HepG2 (cell line): Measurements from ENCODE around the gene RNFT2. TPM values are rescaled to one million over a fixed set of nuclear protein-coding genes. Genes with fewer than 3 reads are reported as not detected.

Experiments
- NFE2 ChIP-seq: sonication (generic); formaldehyde crosslinking; IDR thresholded peaks from 2 replicates; pipeline ENCODE4 v1.4.0; 2020; ENCODE audit warnings: missing genetic modification reagents
- PHF5A ChIP-seq: IDR thresholded peaks from one replicate; pipeline ENCODE4 v1.6.1; 2018; ENCODE audit warnings: low read depth, missing genetic modification reagents; ENCODE audit not compliant: unreplicated experiment
- RXRB ChIP-seq: IDR thresholded peaks from 2 replicates; pipeline ENCODE4 v1.6.1; 2016; ENCODE audit warnings: borderline replicate concordance, missing genetic modification reagents, missing compliant biosample characterization
- SOX6 ChIP-seq, 2 experiments: fragments of 450-650 bp in 1 of 2; sonication (generic) in 1 of 2; formaldehyde crosslinking in 1 of 2; IDR thresholded peaks; 2 replicates each; pipeline versions ENCODE4 v1.4.0 to v1.6.1; 2017 to 2020; ENCODE audit warnings: antibody characterized with exemption in 1 of 2, mild to moderate bottlenecking in 1 of 2, missing genetic modification reagents in 1 of 2
- TOPORS ChIP-seq: sonication (generic); formaldehyde crosslinking; IDR thresholded peaks from 2 replicates; pipeline ENCODE4 v1.8.0; 2023; ENCODE audit warnings: mild to moderate bottlenecking, missing genetic modification reagents
- ZFP82 ChIP-seq: sonication (generic); formaldehyde crosslinking; IDR thresholded peaks from 2 replicates; pipeline ENCODE4 v1.5.1; 2020; ENCODE audit warnings: mild to moderate bottlenecking, missing genetic modification reagents, borderline replicate concordance
- ZNF547 ChIP-seq: sonication (generic); formaldehyde crosslinking; IDR thresholded peaks from 2 replicates; pipeline ENCODE4 v1.5.1; 2020; ENCODE audit warnings: mild to moderate bottlenecking, missing genetic modification reagents
- ZNF556 ChIP-seq: sonication (generic); formaldehyde crosslinking; IDR thresholded peaks from 2 replicates; pipeline ENCODE4 v1.4.0; 2020; ENCODE audit warnings: mild to moderate bottlenecking, missing genetic modification reagents, borderline replicate concordance
- ZNF761 ChIP-seq: sonication (generic); formaldehyde crosslinking; conservative IDR thresholded peaks from 2 replicates; pipeline ENCODE4 v1.4.0; 2020; ENCODE audit warnings: mild to moderate bottlenecking, missing genetic modification reagents
- polyA plus RNA-seq, 8 experiments: library from polyadenylated mRNA; depleted of rRNA in 3 of 8; stranded (reverse) in 7 of 8; unstranded in 1 of 8; fragments of >200 nt; fragmentation: Illumina TruSeq in 4 of 8; extraction: Trizol in 4 of 8; gene quantifications; 2 replicates each; pipeline versions ENCODE4 v1.2.1 to v1.2.3, GENCODE V29; 2011 to 2016; ENCODE audit warnings: low read depth in 4 of 8, missing spikeins in 1 of 8, mixed read lengths in 1 of 8; ENCODE audit not compliant: insufficient read depth in 1 of 8
- total RNA-seq, 5 experiments: library from RNA; depleted of rRNA; stranded (reverse); fragments of >200 nt; fragmentation: Illumina TruSeq; extraction: Trizol; gene quantifications; 2 replicates each; pipeline ENCODE4 v1.2.3, GENCODE V29; 2016; ENCODE audit warnings: low read depth in 1 of 5
- TF ChIP-seq, protein P1 (sequence below): sonication (generic); formaldehyde crosslinking; IDR thresholded peaks from 2 replicates; pipeline ENCODE4 v1.4.0; 2020; ENCODE audit warnings: mild to moderate bottlenecking, missing genetic modification reagents
- TF ChIP-seq, protein P2 (sequence below): sonication (generic); formaldehyde crosslinking; IDR thresholded peaks from 2 replicates; pipeline ENCODE4 v1.4.0; 2020; ENCODE audit warnings: missing genetic modification reagents
- TF ChIP-seq, protein P3 (sequence below): sonication (generic); formaldehyde crosslinking; IDR thresholded peaks from 2 replicates; pipeline ENCODE4 v1.4.0; 2020; ENCODE audit warnings: missing genetic modification reagents
- TF ChIP-seq, protein P4 (sequence below): sonication (generic); formaldehyde crosslinking; IDR thresholded peaks from 2 replicates; pipeline ENCODE4 v1.8.0; 2022; ENCODE audit warnings: missing genetic modification reagents, mild to moderate bottlenecking, moderate library complexity, borderline replicate concordance
- TF ChIP-seq, protein P5 (sequence below): IDR thresholded peaks from 2 replicates; pipeline ENCODE4 v1.6.1; 2016; ENCODE audit warnings: control low read depth
- TF ChIP-seq, protein P6 (sequence below): IDR thresholded peaks from 2 replicates; pipeline ENCODE4 v1.6.1; 2016; ENCODE audit warnings: low read depth, control low read depth

RNFT2 gene
- total and polyA plus RNA-seq, 2 of the 13 experiments (the other 11 are each of a cell fraction or from before 2014, with no cell fraction given) = 3.3 to 8.3 TPM

DNA sequence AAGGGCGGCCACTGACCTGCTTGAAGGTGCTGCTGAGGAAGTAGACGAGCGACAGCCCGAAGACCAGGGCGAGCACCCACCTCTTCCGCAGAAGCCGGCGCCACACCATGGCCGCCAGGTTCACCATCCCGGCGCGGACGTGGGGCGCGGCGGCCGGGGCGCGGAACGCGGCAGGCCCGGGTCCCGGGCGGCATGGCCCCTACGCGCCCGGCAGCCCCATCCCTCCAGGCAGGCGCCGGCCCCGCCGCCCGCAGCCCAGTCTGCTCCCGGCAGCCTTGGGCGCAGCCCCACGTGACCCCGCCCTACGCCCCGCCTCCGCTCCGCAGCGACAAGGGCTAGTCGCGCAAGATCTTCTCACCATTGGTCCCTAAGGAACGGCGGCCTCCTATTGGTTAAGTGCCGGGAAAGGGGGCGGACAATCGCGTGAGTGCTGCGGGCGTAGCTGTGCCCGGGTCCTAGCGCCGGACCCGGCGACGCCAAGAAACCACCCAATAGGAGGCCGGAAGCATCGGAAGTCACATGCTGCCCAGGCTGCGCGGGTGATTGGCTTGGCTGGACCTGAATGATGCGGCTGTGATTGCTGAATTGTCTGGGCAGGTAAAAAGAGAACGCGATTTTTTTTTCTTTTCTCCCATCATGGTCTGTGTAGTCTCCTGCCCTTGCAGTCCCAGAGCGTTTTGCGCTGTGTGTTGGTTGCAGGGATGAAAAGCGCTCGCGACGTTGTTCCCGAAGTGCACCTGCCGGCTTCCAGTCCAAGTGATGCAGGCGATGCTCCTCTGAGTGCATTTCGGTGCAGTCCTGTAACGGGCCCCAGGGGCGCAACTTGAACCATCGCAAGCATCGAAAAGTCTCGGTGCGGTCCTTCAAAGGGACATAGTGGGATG is at the start of gene RNFT2, which contains the start of gene SPRING1 (continued):
- TF ChIP-seq, protein P1, sequence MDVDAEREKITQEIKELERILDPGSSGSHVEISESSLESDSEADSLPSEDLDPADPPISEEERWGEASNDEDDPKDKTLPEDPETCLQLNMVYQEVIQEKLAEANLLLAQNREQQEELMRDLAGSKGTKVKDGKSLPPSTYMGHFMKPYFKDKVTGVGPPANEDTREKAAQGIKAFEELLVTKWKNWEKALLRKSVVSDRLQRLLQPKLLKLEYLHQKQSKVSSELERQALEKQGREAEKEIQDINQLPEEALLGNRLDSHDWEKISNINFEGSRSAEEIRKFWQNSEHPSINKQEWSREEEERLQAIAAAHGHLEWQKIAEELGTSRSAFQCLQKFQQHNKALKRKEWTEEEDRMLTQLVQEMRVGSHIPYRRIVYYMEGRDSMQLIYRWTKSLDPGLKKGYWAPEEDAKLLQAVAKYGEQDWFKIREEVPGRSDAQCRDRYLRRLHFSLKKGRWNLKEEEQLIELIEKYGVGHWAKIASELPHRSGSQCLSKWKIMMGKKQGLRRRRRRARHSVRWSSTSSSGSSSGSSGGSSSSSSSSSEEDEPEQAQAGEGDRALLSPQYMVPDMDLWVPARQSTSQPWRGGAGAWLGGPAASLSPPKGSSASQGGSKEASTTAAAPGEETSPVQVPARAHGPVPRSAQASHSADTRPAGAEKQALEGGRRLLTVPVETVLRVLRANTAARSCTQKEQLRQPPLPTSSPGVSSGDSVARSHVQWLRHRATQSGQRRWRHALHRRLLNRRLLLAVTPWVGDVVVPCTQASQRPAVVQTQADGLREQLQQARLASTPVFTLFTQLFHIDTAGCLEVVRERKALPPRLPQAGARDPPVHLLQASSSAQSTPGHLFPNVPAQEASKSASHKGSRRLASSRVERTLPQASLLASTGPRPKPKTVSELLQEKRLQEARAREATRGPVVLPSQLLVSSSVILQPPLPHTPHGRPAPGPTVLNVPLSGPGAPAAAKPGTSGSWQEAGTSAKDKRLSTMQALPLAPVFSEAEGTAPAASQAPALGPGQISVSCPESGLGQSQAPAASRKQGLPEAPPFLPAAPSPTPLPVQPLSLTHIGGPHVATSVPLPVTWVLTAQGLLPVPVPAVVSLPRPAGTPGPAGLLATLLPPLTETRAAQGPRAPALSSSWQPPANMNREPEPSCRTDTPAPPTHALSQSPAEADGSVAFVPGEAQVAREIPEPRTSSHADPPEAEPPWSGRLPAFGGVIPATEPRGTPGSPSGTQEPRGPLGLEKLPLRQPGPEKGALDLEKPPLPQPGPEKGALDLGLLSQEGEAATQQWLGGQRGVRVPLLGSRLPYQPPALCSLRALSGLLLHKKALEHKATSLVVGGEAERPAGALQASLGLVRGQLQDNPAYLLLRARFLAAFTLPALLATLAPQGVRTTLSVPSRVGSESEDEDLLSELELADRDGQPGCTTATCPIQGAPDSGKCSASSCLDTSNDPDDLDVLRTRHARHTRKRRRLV = no peak
- TF ChIP-seq, protein P2, sequence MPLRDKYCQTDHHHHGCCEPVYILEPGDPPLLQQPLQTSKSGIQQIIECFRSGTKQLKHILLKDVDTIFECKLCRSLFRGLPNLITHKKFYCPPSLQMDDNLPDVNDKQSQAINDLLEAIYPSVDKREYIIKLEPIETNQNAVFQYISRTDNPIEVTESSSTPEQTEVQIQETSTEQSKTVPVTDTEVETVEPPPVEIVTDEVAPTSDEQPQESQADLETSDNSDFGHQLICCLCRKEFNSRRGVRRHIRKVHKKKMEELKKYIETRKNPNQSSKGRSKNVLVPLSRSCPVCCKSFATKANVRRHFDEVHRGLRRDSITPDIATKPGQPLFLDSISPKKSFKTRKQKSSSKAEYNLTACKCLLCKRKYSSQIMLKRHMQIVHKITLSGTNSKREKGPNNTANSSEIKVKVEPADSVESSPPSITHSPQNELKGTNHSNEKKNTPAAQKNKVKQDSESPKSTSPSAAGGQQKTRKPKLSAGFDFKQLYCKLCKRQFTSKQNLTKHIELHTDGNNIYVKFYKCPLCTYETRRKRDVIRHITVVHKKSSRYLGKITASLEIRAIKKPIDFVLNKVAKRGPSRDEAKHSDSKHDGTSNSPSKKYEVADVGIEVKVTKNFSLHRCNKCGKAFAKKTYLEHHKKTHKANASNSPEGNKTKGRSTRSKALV = no peak
- TF ChIP-seq ZNF547 (CRISPR knock-in tag) (peak; percentile 80; the same call in 1 of the 2 replicates), NFE2 (CRISPR knock-in tag) (no peak), TOPORS (CRISPR knock-in tag) (no peak), SOX6 (IDR thresholded peaks at IDR 0.05) (no peak), SOX6 (CRISPR knock-in tag; IDR thresholded peaks at IDR 0.05) (peak; percentile 73), ZFP82 (CRISPR knock-in tag) (no peak), ZNF761 (CRISPR knock-in tag) (peak; percentile 81; the same call in 1 of the 2 replicates), PHF5A (CRISPR knock-in tag) (no peak), ZNF556 (peak; percentile 74; the same call in 1 of the 2 replicates), RXRB (CRISPR knock-in tag) (0 out of 2 replicates have a peak, but pooled peaks have one; percentile 35)
- TF ChIP-seq, protein P3, sequence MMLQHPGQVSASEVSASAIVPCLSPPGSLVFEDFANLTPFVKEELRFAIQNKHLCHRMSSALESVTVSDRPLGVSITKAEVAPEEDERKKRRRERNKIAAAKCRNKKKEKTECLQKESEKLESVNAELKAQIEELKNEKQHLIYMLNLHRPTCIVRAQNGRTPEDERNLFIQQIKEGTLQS (CRISPR knock-in tag) = no peak
- TF ChIP-seq, protein P4, sequence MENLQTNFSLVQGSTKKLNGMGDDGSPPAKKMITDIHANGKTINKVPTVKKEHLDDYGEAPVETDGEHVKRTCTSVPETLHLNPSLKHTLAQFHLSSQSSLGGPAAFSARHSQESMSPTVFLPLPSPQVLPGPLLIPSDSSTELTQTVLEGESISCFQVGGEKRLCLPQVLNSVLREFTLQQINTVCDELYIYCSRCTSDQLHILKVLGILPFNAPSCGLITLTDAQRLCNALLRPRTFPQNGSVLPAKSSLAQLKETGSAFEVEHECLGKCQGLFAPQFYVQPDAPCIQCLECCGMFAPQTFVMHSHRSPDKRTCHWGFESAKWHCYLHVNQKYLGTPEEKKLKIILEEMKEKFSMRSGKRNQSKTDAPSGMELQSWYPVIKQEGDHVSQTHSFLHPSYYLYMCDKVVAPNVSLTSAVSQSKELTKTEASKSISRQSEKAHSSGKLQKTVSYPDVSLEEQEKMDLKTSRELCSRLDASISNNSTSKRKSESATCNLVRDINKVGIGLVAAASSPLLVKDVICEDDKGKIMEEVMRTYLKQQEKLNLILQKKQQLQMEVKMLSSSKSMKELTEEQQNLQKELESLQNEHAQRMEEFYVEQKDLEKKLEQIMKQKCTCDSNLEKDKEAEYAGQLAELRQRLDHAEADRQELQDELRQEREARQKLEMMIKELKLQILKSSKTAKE (CRISPR knock-in tag) = no peak
- TF ChIP-seq, protein P5, sequence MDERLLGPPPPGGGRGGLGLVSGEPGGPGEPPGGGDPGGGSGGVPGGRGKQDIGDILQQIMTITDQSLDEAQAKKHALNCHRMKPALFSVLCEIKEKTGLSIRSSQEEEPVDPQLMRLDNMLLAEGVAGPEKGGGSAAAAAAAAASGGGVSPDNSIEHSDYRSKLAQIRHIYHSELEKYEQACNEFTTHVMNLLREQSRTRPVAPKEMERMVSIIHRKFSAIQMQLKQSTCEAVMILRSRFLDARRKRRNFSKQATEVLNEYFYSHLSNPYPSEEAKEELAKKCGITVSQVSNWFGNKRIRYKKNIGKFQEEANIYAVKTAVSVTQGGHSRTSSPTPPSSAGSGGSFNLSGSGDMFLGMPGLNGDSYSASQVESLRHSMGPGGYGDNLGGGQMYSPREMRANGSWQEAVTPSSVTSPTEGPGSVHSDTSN (CRISPR knock-in tag) = no peak
- TF ChIP-seq, protein P6, sequence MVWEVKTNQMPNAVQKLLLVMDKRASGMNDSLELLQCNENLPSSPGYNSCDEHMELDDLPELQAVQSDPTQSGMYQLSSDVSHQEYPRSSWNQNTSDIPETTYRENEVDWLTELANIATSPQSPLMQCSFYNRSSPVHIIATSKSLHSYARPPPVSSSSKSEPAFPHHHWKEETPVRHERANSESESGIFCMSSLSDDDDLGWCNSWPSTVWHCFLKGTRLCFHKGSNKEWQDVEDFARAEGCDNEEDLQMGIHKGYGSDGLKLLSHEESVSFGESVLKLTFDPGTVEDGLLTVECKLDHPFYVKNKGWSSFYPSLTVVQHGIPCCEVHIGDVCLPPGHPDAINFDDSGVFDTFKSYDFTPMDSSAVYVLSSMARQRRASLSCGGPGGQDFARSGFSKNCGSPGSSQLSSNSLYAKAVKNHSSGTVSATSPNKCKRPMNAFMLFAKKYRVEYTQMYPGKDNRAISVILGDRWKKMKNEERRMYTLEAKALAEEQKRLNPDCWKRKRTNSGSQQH = peak; percentile 75
